NCI-H82 treated with DMSO at 0.1 percent for 48 hours (cell line): ENCODE results near the gene LIN28A.

Source experiments
- DNase-seq: peaks from one replicate; lab custom pipeline; 2025; ENCODE audit not compliant: unreplicated experiment; lab: John Stamatoyannopoulos, UW

The LIN28A gene

GRCh38 chr1:26478159-26478558 lies 67.5 kb downstream of the LIN28A start:
- DNase-seq, result no peak

- no peak for DNase-seq
Observed at GRCh38 chr1:26478988-26479387, 68.4 kb downstream of the LIN28A start.
